Measurements from ENCODE around the gene SUN1.

- TF ChIP-seq CTCF (IDR thresholded peaks at IDR 0.05) (no peak), POLR2A (IDR thresholded peaks at IDR 0.05) (no peak)
These were observed 8.2 kb upstream of the SUN1 start for GRCh38 chr7:824081-824480.
